GM19463 (cell line): ENCODE measurements around the gene VWF.
"Not testable (repeated sequence)": the region's sequence is repeated elsewhere in the genome, so short reads cannot be mapped to it uniquely, and the experiment has no call there.

Source experiments
- ATAC-seq: cut with Tn5 transposase; IDR thresholded peaks from one replicate; pipeline ENCODE4 v1.9.1; 2021; ENCODE audit warnings: mild to moderate bottlenecking, moderate library complexity; ENCODE audit not compliant: unreplicated experiment

Gene VWF

DNA sequence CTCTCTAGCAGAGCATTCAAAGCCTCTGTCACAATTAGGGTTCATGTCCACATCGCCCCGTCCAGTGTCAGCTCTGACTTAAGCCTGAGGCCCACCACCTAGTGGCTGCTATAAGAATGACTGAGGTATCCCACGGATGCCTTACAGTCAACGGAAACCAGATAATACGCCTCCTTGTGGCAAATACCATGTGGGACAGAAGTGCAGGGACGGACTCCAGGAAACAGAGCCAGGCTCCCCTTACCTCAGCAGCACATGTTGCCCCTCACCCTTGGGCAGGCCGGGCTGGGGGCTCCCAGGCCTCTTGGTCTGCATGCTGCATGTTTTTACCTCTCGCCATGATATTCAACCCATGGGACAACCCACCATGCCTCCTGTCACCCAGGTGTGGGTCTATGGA lies 86.3 kb downstream of the VWF start:
- ATAC-seq = no peak

DNA sequence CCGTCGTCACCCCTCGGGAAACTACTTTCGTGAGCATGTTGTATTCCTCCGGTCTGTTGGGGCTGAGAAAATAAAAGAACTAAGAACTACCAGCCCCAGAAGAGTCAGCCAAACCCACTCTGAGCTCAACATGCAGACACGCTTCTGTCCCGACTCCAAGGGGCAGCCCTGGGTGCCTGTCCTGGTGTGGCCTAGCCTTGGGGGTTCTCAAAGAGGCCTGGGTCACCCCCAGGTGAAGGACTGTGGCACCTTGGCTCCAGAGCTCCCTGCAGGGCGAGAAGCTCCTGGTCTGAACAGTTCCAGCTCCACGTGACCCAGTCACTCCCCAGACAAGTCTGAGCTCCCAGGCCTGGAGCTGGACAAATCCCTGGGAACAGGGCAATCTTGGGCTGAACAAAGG lies 87.0 kb downstream of the VWF start:
- no peak for ATAC-seq

DNA sequence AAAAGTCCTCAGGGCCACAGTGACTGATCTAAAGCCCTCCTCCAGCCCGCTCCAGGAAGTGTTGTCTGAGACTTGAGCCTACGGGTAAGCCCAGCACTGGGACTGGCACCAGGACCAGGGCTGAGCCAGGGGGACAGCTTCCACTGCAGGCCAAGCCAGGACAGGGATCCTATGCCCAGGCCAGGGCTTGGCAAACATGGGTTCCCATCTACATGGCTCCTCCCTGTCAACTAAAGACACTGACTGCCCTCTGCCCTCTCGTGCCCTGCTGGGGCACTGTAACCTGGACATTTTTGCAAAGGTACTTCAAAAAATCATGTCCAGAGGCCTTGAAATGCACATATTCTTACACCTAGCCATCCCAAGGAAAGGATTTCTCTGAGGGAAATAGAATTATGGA lies 88.0 kb downstream of the VWF start:
- no peak for ATAC-seq

GRCh38 chr12:6034596-6034995 lies 89.9 kb downstream of the VWF start:
- no peak for ATAC-seq

GRCh38 chr12:6033546-6033945 lies 90.9 kb downstream of the VWF start:
- no peak for ATAC-seq

DNA sequence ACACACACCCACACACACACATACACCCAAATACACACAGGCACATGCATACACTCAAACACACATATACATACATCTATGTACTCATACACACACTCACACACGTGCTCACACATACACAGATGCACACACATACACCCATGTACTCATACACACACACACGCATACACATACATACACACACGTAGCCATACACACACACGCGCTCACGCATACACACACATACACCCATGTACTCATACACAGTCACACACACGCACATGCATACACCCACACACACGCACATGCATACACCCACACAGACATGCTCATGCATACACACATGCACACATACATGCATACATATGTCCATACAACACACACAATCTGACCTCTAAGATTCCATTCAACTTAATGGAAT lies 91.7 kb downstream of the VWF start:
- ATAC-seq = no peak

- ATAC-seq = no peak
Measured at GRCh38 chr12:6031001-6031400, 93.5 kb downstream of the VWF start.

DNA sequence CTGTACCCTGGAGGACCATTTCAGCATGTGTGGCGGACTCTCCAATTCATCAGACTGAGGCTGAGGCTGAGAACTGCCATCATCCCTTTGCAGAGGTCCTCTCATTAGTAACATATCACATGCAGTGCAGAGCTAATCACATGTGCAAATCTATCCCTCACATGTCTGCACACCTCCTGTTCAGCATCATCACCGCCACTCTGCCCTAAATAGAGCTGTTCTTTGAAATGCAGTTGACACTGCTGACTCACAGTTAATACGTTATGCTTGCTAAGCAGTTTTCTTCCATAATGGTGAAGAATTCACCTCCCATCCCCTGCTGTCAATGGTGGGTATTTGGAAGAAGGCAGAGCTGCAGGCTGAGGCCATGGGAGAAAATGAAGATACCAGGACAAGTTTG lies 94.4 kb downstream of the VWF start:
- ATAC-seq = no peak

DNA sequence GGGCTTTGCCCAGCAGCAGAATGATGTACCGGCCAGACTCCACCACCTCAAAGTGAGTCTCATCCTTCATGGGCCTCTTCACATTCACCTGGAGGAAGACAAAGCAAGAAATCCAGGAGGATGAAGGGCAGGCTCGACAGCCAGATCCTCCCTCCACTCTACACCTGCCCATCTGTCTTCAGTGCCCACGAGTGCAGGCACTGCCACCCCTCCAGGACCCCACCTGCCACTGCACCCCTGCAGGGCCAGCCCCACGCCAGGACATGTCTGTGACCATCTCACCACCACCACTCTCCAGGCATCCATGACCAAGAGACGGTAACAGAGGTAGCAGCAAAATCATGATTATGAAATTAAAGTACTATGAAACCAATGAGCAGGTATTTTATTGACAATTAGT lies 95.1 kb downstream of the VWF start:
- ATAC-seq = no peak

- no peak for ATAC-seq
Measured at GRCh38 chr12:6026998-6027397, 97.5 kb downstream of the VWF start.

GRCh38 chr12:6025703-6026298 lies 98.7 kb downstream of the VWF start:
- not testable (repeated sequence) for ATAC-seq

DNA sequence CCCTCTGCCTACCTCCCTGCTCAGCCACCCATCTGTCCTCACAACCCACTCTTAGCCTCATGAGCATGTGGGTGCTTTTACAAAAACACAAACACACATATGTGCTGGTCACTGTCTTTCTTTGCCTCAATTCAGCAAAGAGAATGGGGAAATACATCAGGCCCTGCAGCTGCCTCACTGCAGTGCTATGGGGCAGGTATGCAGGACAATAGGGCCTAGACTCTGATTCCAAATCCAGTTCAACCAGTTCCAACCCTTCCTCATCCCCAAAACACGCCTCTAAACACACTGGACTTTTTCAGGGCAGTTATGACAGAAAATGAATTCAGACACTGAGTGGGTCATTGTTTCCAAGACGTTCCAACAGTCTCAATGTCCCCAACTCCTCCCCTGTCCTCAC lies 100.4 kb downstream of the VWF start:
- not testable (repeated sequence) for ATAC-seq

GRCh38 chr12:6020930-6021329 lies 103.5 kb downstream of the VWF start:
- no peak for ATAC-seq

- ATAC-seq = not testable (repeated sequence)
Measured at GRCh38 chr12:6020511-6020910, 104.0 kb downstream of the VWF start.

GRCh38 chr12:6019256-6019655 lies 105.2 kb downstream of the VWF start:
- not testable (repeated sequence) for ATAC-seq

DNA sequence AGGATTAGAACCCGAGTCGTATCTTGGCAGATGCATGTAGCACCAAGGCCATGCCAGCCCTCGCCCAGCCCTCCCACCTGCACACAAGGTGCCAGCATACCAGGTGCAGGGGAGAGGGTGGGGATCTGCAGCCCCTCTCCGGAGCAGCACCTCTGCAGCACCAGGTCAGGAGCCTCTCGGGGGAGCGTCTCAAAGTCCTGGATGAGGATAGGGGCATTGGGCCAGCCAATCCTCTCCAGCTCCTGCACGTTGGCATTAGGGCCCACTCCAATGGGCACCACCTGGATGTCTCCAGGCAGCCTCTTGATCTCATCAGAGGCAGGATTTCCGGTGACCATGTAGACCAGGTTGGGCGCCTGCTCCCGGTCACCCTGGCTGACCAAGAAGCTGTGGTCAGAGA lies 106.2 kb downstream of the VWF start:
- ATAC-seq = no peak

- ATAC-seq = no peak
Measured at GRCh38 chr12:6016756-6017155, 107.7 kb downstream of the VWF start.

- ATAC-seq = not testable (repeated sequence)
Measured at GRCh38 chr12:6016004-6016403, 108.5 kb downstream of the VWF start.

DNA sequence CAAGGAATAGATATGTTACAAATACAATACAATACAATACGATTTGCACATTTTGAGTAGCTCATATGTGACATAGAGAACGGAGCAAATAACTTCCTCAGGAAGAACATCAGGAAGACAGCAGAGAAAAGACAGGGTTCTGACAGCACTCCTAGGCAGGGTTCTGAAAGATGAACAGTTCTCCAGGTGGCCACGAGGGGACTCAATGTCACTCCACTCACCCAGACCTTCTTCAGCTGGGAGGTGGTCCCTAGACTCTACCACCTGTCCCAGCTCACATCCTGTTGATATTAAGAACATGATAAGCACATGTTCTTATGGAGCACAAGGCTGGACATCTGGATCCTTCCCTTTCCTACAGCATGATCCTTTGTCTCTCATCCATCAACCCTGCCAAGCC lies 109.2 kb downstream of the VWF start:
- not testable (repeated sequence) for ATAC-seq

DNA sequence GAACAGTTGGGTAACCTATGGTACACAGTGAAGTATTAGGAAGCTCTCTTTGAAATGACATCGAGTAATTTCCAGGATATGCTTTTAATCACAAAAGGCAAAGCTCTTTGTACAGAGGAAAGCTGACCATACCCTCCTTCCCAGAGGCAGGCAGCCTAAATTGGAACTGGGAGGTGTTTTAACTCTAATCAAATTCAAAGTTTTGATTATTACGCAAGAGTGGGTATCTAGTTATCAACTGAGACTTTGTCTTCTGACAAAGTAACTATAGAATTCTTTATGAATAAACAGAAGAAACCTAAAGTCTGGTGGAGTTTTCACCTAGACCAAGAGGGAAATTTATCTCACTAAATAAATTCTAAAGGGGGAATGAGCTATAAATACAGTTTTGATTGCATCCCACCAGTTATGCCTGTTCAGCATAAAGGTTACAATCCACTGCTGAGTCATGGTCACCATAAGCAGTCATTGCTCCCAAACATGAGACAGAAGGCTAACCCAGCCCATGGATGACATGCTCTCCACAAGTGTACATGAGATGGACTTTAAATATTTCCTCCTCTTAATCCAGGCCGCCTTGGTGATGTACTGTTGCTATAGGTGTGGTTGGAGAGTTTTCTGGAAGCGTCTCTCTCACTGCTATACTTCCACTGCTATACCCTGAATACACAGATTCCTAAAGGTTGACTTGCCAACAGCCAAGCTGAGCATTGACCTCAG lies 113.7 kb downstream of the VWF start:
- ATAC-seq = not testable (repeated sequence)

- no peak for ATAC-seq
Measured at GRCh38 chr12:5997260-5997659, 127.2 kb downstream of the VWF start.

- ATAC-seq = no peak
Measured at GRCh38 chr12:5996459-5996858, 128.0 kb downstream of the VWF start.

- ATAC-seq = no peak
Measured at GRCh38 chr12:5989621-5990020, 134.8 kb downstream of the VWF start.
